H1 (cell line): ENCODE measurements around the gene NFATC1. TPM values are rescaled to one million over a fixed set of nuclear protein-coding genes. Genes with fewer than 3 reads are reported as not detected.

Source experiments
- CTCF ChIA-PET: fragments of 300-600 bp; sonication (Branson Sonifier 250); formaldehyde crosslinking; loops from one replicate; lab custom pipeline; 2021; ENCODE audit not compliant: partially characterized antibody; lab: Charles Lee
- POLR2A ChIA-PET: fragments of 300-600 bp; sonication (Branson Sonifier 250); formaldehyde crosslinking; loops from one replicate; lab custom pipeline; 2021; ENCODE audit warnings: inconsistent platforms; ENCODE audit not compliant: partially characterized antibody; lab: Charles Lee
- DNase-seq, 2 experiments: peaks; one replicate each; pipeline versions ENCODE4 v3.0.0 to v3.0.0-alpha.2; 2010 to 2022; ENCODE audit warnings: low spot score in 2 of 2, low read depth in 1 of 2, mixed read lengths in 1 of 2
- FAIRE-seq: peaks from 2 replicates; lab custom pipeline; 2011; peaks lifted over from hg19 to GRCh38; lab: Jason Lieb, UNC
- H2AFZ ChIP-seq: 2 replicates; pipeline ENCODE4 v1.8.1; 2012; ENCODE audit warnings: low read length, inconsistent platforms
- H2AK5ac ChIP-seq: 2 replicates; pipeline ENCODE4 v1.6.1; 2013; ENCODE audit warnings: low read depth, low read length
- H2BK120ac ChIP-seq: replicated peaks from 2 replicates; pipeline ENCODE3; 2013; ENCODE audit warnings: low read depth, low read length, inconsistent platforms
- H2BK12ac ChIP-seq: 2 replicates; pipeline ENCODE4 v1.6.1; 2013; ENCODE audit warnings: low read depth, low read length
- H2BK15ac ChIP-seq: 2 replicates; pipeline ENCODE4 v1.6.1; 2013; ENCODE audit warnings: low read length
- H2BK20ac ChIP-seq: 2 replicates; pipeline ENCODE4 v1.6.1; 2013; ENCODE audit warnings: low read length
- H2BK5ac ChIP-seq: 2 replicates; pipeline ENCODE4 v1.6.1; 2013; ENCODE audit warnings: low read depth, low read length
- H3K14ac ChIP-seq: 2 replicates; pipeline ENCODE4 v1.6.1; 2013; ENCODE audit warnings: inconsistent platforms; ENCODE audit not compliant: insufficient read length
- H3K18ac ChIP-seq: 2 replicates; pipeline ENCODE4 v1.6.1; 2013; ENCODE audit warnings: low read length; ENCODE audit errors: extremely low read depth
- H3K23ac ChIP-seq: 2 replicates; pipeline ENCODE4 v1.6.1; 2013; ENCODE audit warnings: inconsistent platforms; ENCODE audit not compliant: insufficient read length
- H3K23me2 ChIP-seq: 2 replicates; pipeline ENCODE4 v1.6.1; 2013; ENCODE audit warnings: low read depth, low read length
- H3K27ac ChIP-seq: 2 replicates; pipeline ENCODE4 v1.6.1; 2011; ENCODE audit warnings: low read depth, low read length, inconsistent platforms
- H3K27me3 ChIP-seq, 4 experiments: replicated peaks in 1 of 4; 1 replicate in 1 of 4; 2 replicates in 3 of 4; pipeline versions ENCODE4 v1.6.1 to v1.8.1; 2011 to 2013; ENCODE audit warnings: low read length in 3 of 4, mild to moderate bottlenecking in 3 of 4, inconsistent platforms in 2 of 4, mixed read lengths in 2 of 4, moderate library complexity in 1 of 4; ENCODE audit not compliant: control insufficient read depth in 3 of 4, insufficient read depth in 3 of 4; ENCODE audit errors: extremely low read depth in 1 of 4
- H3K36me3 ChIP-seq, 4 experiments: 2 replicates each; pipeline versions ENCODE4 v1.6.1 to v1.8.1; 2011 to 2013; ENCODE audit warnings: mild to moderate bottlenecking in 4 of 4, low read length in 3 of 4, moderate library complexity in 2 of 4, control low read depth in 1 of 4, inconsistent platforms in 1 of 4; ENCODE audit not compliant: insufficient read depth in 4 of 4, control insufficient read depth in 2 of 4
- H3K4ac ChIP-seq: replicated peaks from 2 replicates; pipeline ENCODE3; 2013; ENCODE audit warnings: low read length, low read depth, mixed read lengths, inconsistent platforms; ENCODE audit not compliant: insufficient read length
- H3K4me1 ChIP-seq, 4 experiments: replicated peaks in 1 of 4; 1 replicate in 1 of 4; 2 replicates in 3 of 4; pipeline versions ENCODE4 v1.6.1 to v1.8.1; 2011 to 2013; ENCODE audit warnings: low read length in 3 of 4, inconsistent platforms in 2 of 4, mixed read lengths in 1 of 4; ENCODE audit not compliant: insufficient read depth in 4 of 4, control insufficient read depth in 3 of 4
- H3K4me2 ChIP-seq, 2 experiments: 2 replicates each; pipeline versions ENCODE4 v1.6.1 to v1.8.1; 2011 to 2013; ENCODE audit warnings: low read depth in 2 of 2, low read length in 2 of 2, control low read depth in 1 of 2, inconsistent platforms in 1 of 2, mild to moderate bottlenecking in 1 of 2; ENCODE audit not compliant: insufficient read depth in 1 of 2
- H3K4me3 ChIP-seq, 4 experiments: fragments of 200-600, 300-600 bp in 1 of 4; sonication (generic), shearing (Covaris generic), sonication (Bioruptor Twin) in 1 of 4; 2 replicates each; pipeline versions ENCODE4 v1.5.1 to v1.8.1; 2011 to 2016; ENCODE audit warnings: low read length in 4 of 4, low read depth in 3 of 4, control low read depth in 2 of 4, inconsistent platforms in 2 of 4, mild to moderate bottlenecking in 2 of 4, mixed read lengths in 1 of 4, moderate library complexity in 1 of 4; ENCODE audit not compliant: insufficient read depth in 2 of 4; ENCODE audit errors: extremely low read depth in 1 of 4
- H3K56ac ChIP-seq: replicated peaks from 2 replicates; pipeline ENCODE3; 2013; ENCODE audit warnings: low read depth, mild to moderate bottlenecking, mixed read lengths, low read length, inconsistent platforms; ENCODE audit not compliant: insufficient read length
- H3K79me1 ChIP-seq: 2 replicates; pipeline ENCODE4 v1.6.1; 2013; ENCODE audit warnings: low read depth, low read length, control low read depth
- H3K79me2 ChIP-seq, 2 experiments: 2 replicates each; pipeline versions ENCODE4 v1.6.1 to v1.8.1; 2012 to 2013; ENCODE audit warnings: low read length in 2 of 2, mild to moderate bottlenecking in 2 of 2, inconsistent platforms in 1 of 2; ENCODE audit not compliant: insufficient read depth in 2 of 2, control insufficient read depth in 1 of 2
- H3K9ac ChIP-seq, 4 experiments: replicated peaks in 1 of 4; 1 replicate in 1 of 4; 2 replicates in 3 of 4; pipeline versions ENCODE4 v1.6.1 to v1.8.1; 2011 to 2013; ENCODE audit warnings: low read depth in 3 of 4, low read length in 3 of 4, control low read depth in 2 of 4, mild to moderate bottlenecking in 2 of 4, moderate library complexity in 2 of 4, inconsistent platforms in 1 of 4; ENCODE audit errors: extremely low read depth in 1 of 4
- H3K9me3 ChIP-seq, 2 experiments: 2 replicates each; pipeline versions ENCODE4 v1.6.1 to v1.8.1; 2012 to 2013; ENCODE audit warnings: mild to moderate bottlenecking in 2 of 2, moderate library complexity in 2 of 2, control low read depth in 1 of 2, inconsistent platforms in 1 of 2, low read depth in 1 of 2, low read length in 1 of 2, mixed read lengths in 1 of 2; ENCODE audit not compliant: insufficient read depth in 2 of 2
- H4K20me1 ChIP-seq, 2 experiments: replicated peaks in 1 of 2; 2 replicates each; pipeline versions ENCODE3 to v1.8.1; 2011 to 2013; ENCODE audit warnings: inconsistent platforms in 2 of 2, low read length in 2 of 2, mild to moderate bottlenecking in 1 of 2; ENCODE audit not compliant: insufficient read depth in 2 of 2, control insufficient read depth in 1 of 2
- H4K5ac ChIP-seq: 2 replicates; pipeline ENCODE4 v1.6.1; 2013; ENCODE audit warnings: low read length, low read depth, mixed read lengths, inconsistent platforms; ENCODE audit not compliant: insufficient read length
- H4K8ac ChIP-seq: 2 replicates; pipeline ENCODE4 v1.8.0; 2013; ENCODE audit warnings: mild to moderate bottlenecking, moderate library complexity, low read length, inconsistent platforms; ENCODE audit not compliant: insufficient read depth; ENCODE audit errors: extremely low read depth
- H4K91ac ChIP-seq: replicated peaks from 2 replicates; pipeline ENCODE3; 2013; ENCODE audit warnings: low read length, mixed read lengths, inconsistent platforms; ENCODE audit not compliant: insufficient read length
- BCL11A ChIP-seq, 2 experiments: IDR thresholded peaks; one replicate each; pipeline ENCODE4 v1.6.1; 2011; ENCODE audit warnings: low read depth in 2 of 2, low read length in 2 of 2, mild to moderate bottlenecking in 2 of 2
- CBX5 ChIP-seq: fragments of 300-800, 300-1000 bp; sonication (generic); IDR thresholded peaks from 2 replicates; pipeline ENCODE4 v1.7.1; 2016; ENCODE audit warnings: antibody characterized with exemption, low read length, low read depth
- CBX8 ChIP-seq: fragments of 300-800, 300-1000 bp; sonication (generic); IDR thresholded peaks from 2 replicates; pipeline ENCODE4 v1.7.1; 2016; ENCODE audit warnings: low read depth, low read length, borderline replicate concordance
- CEBPB ChIP-seq: IDR thresholded peaks from 2 replicates; pipeline ENCODE4 v1.6.1; 2012; ENCODE audit warnings: low read depth, low read length
- CHD1 ChIP-seq: IDR thresholded peaks from 2 replicates; pipeline ENCODE4 v1.6.1; 2012; ENCODE audit warnings: low read depth, low read length, improper control_type of control experiment
- CTBP2 ChIP-seq: IDR thresholded peaks from 2 replicates; pipeline ENCODE4 v1.7.0; 2011; ENCODE audit warnings: borderline replicate concordance, mild to moderate bottlenecking, moderate library complexity, mixed read lengths, low read length; ENCODE audit not compliant: insufficient read depth, insufficient read length
- EP300 ChIP-seq, 2 experiments: IDR thresholded peaks; 1 replicate in 1 of 2; 2 replicates in 1 of 2; pipeline ENCODE4 v1.6.1; 2011 to 2012; ENCODE audit warnings: low read depth in 2 of 2, low read length in 2 of 2, mild to moderate bottlenecking in 2 of 2, borderline replicate concordance in 1 of 2, inconsistent platforms in 1 of 2, moderate library complexity in 1 of 2
- EZH2 ChIP-seq: fragments of 200-600 bp; sonication (generic); IDR thresholded peaks from 2 replicates; pipeline ENCODE4 v1.7.1; 2012; ENCODE audit warnings: low read depth, mild to moderate bottlenecking, moderate library complexity, low read length, inconsistent platforms; ENCODE audit not compliant: severe bottlenecking
- HDAC2 ChIP-seq, 2 experiments: fragments of 300-600 bp in 1 of 2; sonication (generic) in 1 of 2; IDR thresholded peaks; 2 replicates each; pipeline ENCODE4 v1.6.1; 2011 to 2012; ENCODE audit warnings: low read depth in 2 of 2, low read length in 2 of 2, mild to moderate bottlenecking in 2 of 2, moderate library complexity in 2 of 2, borderline replicate concordance in 1 of 2, inconsistent platforms in 1 of 2
- NANOG ChIP-seq: IDR thresholded peaks from 2 replicates; pipeline ENCODE4 v1.6.1; 2011; ENCODE audit warnings: low read length, low read depth, mild to moderate bottlenecking, inconsistent platforms; ENCODE audit not compliant: insufficient read depth, poor library complexity, severe bottlenecking
- POU5F1 ChIP-seq: IDR thresholded peaks from 2 replicates; pipeline ENCODE4 v1.6.1; 2011; ENCODE audit warnings: low read depth, mild to moderate bottlenecking, low read length, moderate library complexity
- SP4 ChIP-seq: IDR thresholded peaks from 2 replicates; pipeline ENCODE4 v1.6.1; 2012; ENCODE audit warnings: low read length, inconsistent platforms
- WGBS, 2 experiments: shearing (Covaris generic) in 1 of 2; methylation state at CpG; one replicate each; pipeline versions ENCODE4 v1.1.6 to v1.1.7; 2013 to 2015; ENCODE audit warnings: low lambda C conversion rate in 2 of 2, mixed read lengths in 2 of 2, inconsistent platforms in 1 of 2, low coverage in 1 of 2, missing lambda C conversion rate in 1 of 2; ENCODE audit not compliant: insufficient replicate concordance in 2 of 2, insufficient coverage in 1 of 2, insufficient read length in 1 of 2; ENCODE audit errors: extremely low coverage in 1 of 2, missing lambda C conversion rate in 1 of 2; 5-methylcytosine and 5-hydroxymethylcytosine counted together
- polyA plus RNA-seq, 7 experiments: library from polyadenylated mRNA; depleted of rRNA in 3 of 7; stranded (reverse) in 5 of 7; unstranded in 2 of 7; fragments of >200 nt in 5 of 7; fragments of 200-250 nt in 2 of 7; gene quantifications; 1 replicate in 5 of 7; 2 replicates in 1 of 7; 4 replicates in 1 of 7; pipeline versions ENCODE4 v1.2.1 to v1.2.3, GENCODE V29; 2011 to 2013; ENCODE audit warnings: missing spikeins in 2 of 7, mixed read lengths in 2 of 7
- total RNA-seq: library from RNA; stranded (reverse); fragmentation: NEBNext Ultra II Directional; extraction: Animal tissue kit (Norgen Biotek cat#: 25700); gene quantifications from 2 replicates; pipeline ENCODE4 v1.2.1, GENCODE V29; 2021

Gene NFATC1
- total and polyA plus RNA-seq, 2 of the 8 experiments (the other 6 are each of a cell fraction or from before 2014, with no cell fraction given): 2.0 to 6.6 TPM

DNA sequence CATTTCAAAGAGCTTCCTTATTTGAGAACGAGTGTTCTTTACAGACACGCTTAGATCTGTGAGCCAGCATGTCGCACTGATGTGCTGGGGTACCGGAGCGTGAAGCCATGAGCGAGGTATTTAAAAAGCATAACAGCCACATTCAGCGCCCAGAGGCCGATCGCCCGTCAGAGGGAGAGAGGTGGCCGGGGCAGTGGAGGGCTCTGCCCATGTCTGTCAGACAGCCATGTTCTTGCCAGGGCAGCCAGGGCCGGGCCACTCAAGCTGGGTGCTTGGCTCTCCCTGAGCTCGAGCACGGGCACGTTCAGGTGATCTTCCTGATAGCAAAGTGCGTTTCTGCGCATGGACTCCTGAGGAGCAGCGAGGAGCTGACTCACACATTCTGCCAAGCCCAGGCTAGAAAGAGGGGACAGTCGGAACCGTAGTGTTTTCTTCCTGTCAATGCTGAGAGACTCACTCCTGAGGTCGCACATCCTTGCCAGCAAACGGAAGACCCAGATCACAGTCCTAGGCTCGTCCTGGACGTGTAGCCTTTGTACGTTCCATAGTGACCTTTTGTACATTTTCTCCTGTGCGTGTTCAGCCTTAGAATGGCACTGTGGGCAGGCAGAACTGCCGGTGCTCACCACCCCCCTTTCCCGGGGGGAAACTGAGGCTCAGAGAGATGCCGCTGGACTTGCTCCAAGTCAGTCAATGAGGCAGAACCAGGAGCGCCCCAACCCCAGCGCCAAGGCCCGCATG is 100.7 kb downstream of the NFATC1 start:
- H3K27me3 ChIP-seq: no peaks in the 10 kb centered on the region
- H4K5ac ChIP-seq: no peak overlapping the region
- no peak overlapping the region for H3K4me2 ChIP-seq
- H3K79me1 ChIP-seq: no peaks in the 10 kb centered on the region
- no peak overlapping the region for H3K18ac ChIP-seq
- CTCF ChIA-PET: interaction anchor here (1.1 to 1.6 kb wide), 4 partner anchors 32 to 118 kb away, joined by 3 to 5 read pairs (median 4); no protein-coding TSS in a partner anchor
- no peak overlapping the region for H3K23ac ChIP-seq
- H3K27ac ChIP-seq: no peak overlapping the region
- no peak overlapping the region for H4K91ac ChIP-seq
- no peak overlapping the region for H2AFZ ChIP-seq
- H2BK120ac ChIP-seq: no peak overlapping the region
- peak overlapping the region; percentile 85 for H4K8ac ChIP-seq
- no peak overlapping the region for H3K14ac ChIP-seq
- H3K4ac ChIP-seq: no peak overlapping the region
- no peak for FAIRE-seq
- H3K36me3 ChIP-seq: no peaks in the 10 kb centered on the region
- no peaks in the 10 kb centered on the region for H3K23me2 ChIP-seq
- no peak overlapping the region for H2BK20ac ChIP-seq
- WGBS, 2 experiments: 92% methylated on average over 32 of the region's 32 CpGs; no CpG with 5 or more reads in 1 of the 2 experiments
- H3K9ac ChIP-seq: no peak overlapping the region
- no peaks in the 10 kb centered on the region for H3K79me2 ChIP-seq
- POLR2A ChIA-PET: no interaction called here
- H2AK5ac ChIP-seq: no peak overlapping the region
- H2BK12ac ChIP-seq: no peak overlapping the region
- no peak overlapping the region for H2BK5ac ChIP-seq
- no peaks in the 10 kb centered on the region for H3K4me1 ChIP-seq
- peaks cover 0 to 10% of the 10 kb centered on the region in 2 experiments; a peak in 2 of 4 replicates for H3K9me3 ChIP-seq
- H3K4me3 ChIP-seq: no peak overlapping the region
- H3K56ac ChIP-seq: no peak overlapping the region
- H4K20me1 ChIP-seq: no peaks in the 10 kb centered on the region
- no peak for DNase-seq
- H2BK15ac ChIP-seq: no peak overlapping the region
- no peak for TF ChIP-seq CBX8
- TF ChIP-seq CTBP2: no peak
- no peak for TF ChIP-seq BCL11A (IDR thresholded peaks at IDR 0.05; ENCODE audit: low read depth in 2 of 2, low read length in 2 of 2)
- no peak for TF ChIP-seq NANOG
- no peak for TF ChIP-seq CBX5
- TF ChIP-seq HDAC2 (IDR thresholded peaks at IDR 0.05; ENCODE audit: borderline replicate concordance in 1 of 2, low read depth in 2 of 2, low read length in 2 of 2): no peak
- no peak for TF ChIP-seq CHD1
- TF ChIP-seq EP300 (IDR thresholded peaks at IDR 0.05; ENCODE audit: borderline replicate concordance in 1 of 2, low read depth in 2 of 2, low read length in 2 of 2): no peak
- TF ChIP-seq EZH2: no peak
- TF ChIP-seq SP4: no peak
- TF ChIP-seq CEBPB: no peak
- no peak for TF ChIP-seq POU5F1
